GM12878 (cell line): Measurements from ENCODE around the gene SH2B2. TPM values are rescaled to one million over a fixed set of nuclear protein-coding genes. Genes with fewer than 3 reads are reported as not detected.

Source experiments
- ATAC-seq: fragments of 200-7000 bp; cut with Tn5 transposase; 3 replicates; pipeline ENCODE4 v1.9.1; 2020; ENCODE audit warnings: mild to moderate bottlenecking, moderate library complexity
- Bru-seq: library from RNA; stranded (reverse); fragments of 400-500 nt; gene quantifications from one replicate; lab custom pipeline; 2021; lab: Mats Ljungman, UMichigan
- BruChase-seq, 2 experiments: library from RNA; stranded (reverse); fragments of 400-500 nt; gene quantifications; one replicate each; lab custom pipeline; 2021; lab: Mats Ljungman, UMichigan
- BruUV-seq: library from RNA; stranded (reverse); fragments of 400-500 nt; replicated peaks from 2 replicates; lab custom pipeline; 2021; lab: Mats Ljungman, UMichigan
- CTCF ChIA-PET: fragments of 300-600 bp; sonication (Branson Sonifier 250); formaldehyde crosslinking; extraction: SDS; loops from one replicate; lab custom pipeline; 2021; ENCODE audit warnings: inconsistent platforms; lab: Yijun Ruan, JAX
- POLR2A ChIA-PET: fragments of 350-600 bp; formaldehyde crosslinking; extraction: SDS; loops from one replicate; lab custom pipeline; 2021; ENCODE audit warnings: inconsistent platforms; lab: Charles Lee
- RAD21 ChIA-PET: fragments of 300-600 bp; sonication (Branson Sonifier 250); formaldehyde crosslinking; loops from one replicate; lab custom pipeline; 2023; ENCODE audit warnings: antibody characterized with exemption; ENCODE audit not compliant: unreplicated experiment; lab: Charles Lee
- SMC1A ChIA-PET: fragments of 300-600 bp; sonication (Branson Sonifier 250); formaldehyde crosslinking; loops from one replicate; lab custom pipeline; 2023; ENCODE audit not compliant: unreplicated experiment, uncharacterized antibody; lab: Charles Lee
- DNase-seq: peaks from one replicate; pipeline ENCODE4 v3.0.0-alpha.2; 2011; ENCODE audit warnings: low read depth, low spot score
- FAIRE-seq: peaks from 3 replicates; lab custom pipeline; 2011; peaks lifted over from hg19 to GRCh38; lab: Jason Lieb, UNC
- H2AFZ ChIP-seq: 2 replicates; pipeline ENCODE4 v1.6.0; 2011; ENCODE audit warnings: low read depth, low read length, control low read depth; ENCODE audit not compliant: control insufficient read depth
- H3K27ac ChIP-seq: 2 replicates; pipeline ENCODE4 v1.5.1; 2011; ENCODE audit warnings: control low read depth; ENCODE audit not compliant: control insufficient read depth, insufficient read depth
- H3K27me3 ChIP-seq, 2 experiments: replicated peaks in 1 of 2; 2 replicates each; pipeline versions ENCODE4 v1.6.0 to v1.6.1; 2011; ENCODE audit warnings: low read length in 1 of 2; ENCODE audit not compliant: control insufficient read depth in 2 of 2, insufficient read depth in 2 of 2
- H3K36me3 ChIP-seq, 2 experiments: 2 replicates each; pipeline ENCODE4 v1.5.1; 2011; ENCODE audit warnings: low read length in 1 of 2; ENCODE audit not compliant: control insufficient read depth in 2 of 2, insufficient read depth in 2 of 2
- H3K4me1 ChIP-seq: 2 replicates; pipeline ENCODE4 v1.6.1; 2011; ENCODE audit warnings: mild to moderate bottlenecking, low read length, moderate library complexity, mixed read lengths; ENCODE audit not compliant: control insufficient read depth, insufficient read depth
- H3K4me2 ChIP-seq: 2 replicates; pipeline ENCODE4 v1.6.0; 2011; ENCODE audit warnings: control low read depth; ENCODE audit not compliant: control insufficient read depth, insufficient read depth
- H3K4me3 ChIP-seq: fragments of 200-600 bp; sonication (generic); 2 replicates; pipeline ENCODE4 v1.5.1; 2016
- H3K79me2 ChIP-seq: 2 replicates; pipeline ENCODE4 v1.6.0; 2011; ENCODE audit warnings: low read length; ENCODE audit not compliant: control insufficient read depth, insufficient read depth
- H3K9ac ChIP-seq: 2 replicates; pipeline ENCODE4 v1.8.0; 2011; ENCODE audit warnings: low read length, control low read depth, mixed read lengths; ENCODE audit not compliant: control insufficient read depth, insufficient read depth
- H3K9me3 ChIP-seq: replicated peaks from 3 replicates; pipeline ENCODE4 v1.5.1; 2011; ENCODE audit warnings: mild to moderate bottlenecking, low read length; ENCODE audit not compliant: control insufficient read depth, insufficient read depth
- H4K20me1 ChIP-seq: 2 replicates; pipeline ENCODE4 v1.6.0; 2011; ENCODE audit not compliant: control insufficient read depth, insufficient read depth
- IKZF1 ChIP-seq: fragments of 450-650 bp; conservative IDR thresholded peaks from 2 replicates; pipeline ENCODE4 v1.6.1; 2017; ENCODE audit warnings: antibody characterized with exemption, mild to moderate bottlenecking
- NKRF ChIP-seq: fragments of 450-650 bp; conservative IDR thresholded peaks from 2 replicates; pipeline ENCODE4 v1.6.1; 2017; ENCODE audit warnings: mild to moderate bottlenecking, moderate library complexity
- NRF1 ChIP-seq: conservative IDR thresholded peaks from 2 replicates; pipeline ENCODE4 v1.6.1; 2011; ENCODE audit warnings: mild to moderate bottlenecking, low read depth, low read length, improper control_type of control experiment
- PBX3 ChIP-seq: IDR thresholded peaks from 2 replicates; pipeline ENCODE4 v1.6.1; 2011; ENCODE audit warnings: mild to moderate bottlenecking, low read depth, low read length, moderate library complexity; ENCODE audit not compliant: insufficient replicate concordance
- POLR2A ChIP-seq: IDR thresholded peaks from 2 replicates; pipeline ENCODE4 v1.6.1; 2011; ENCODE audit warnings: low read depth, mild to moderate bottlenecking, low read length
- RELA ChIP-seq: fragments of 450-650 bp; IDR thresholded peaks from 2 replicates; pipeline ENCODE4 v1.8.0; 2014; ENCODE audit warnings: borderline replicate concordance; ENCODE audit not compliant: partially characterized antibody
- WRNIP1 ChIP-seq: IDR thresholded peaks from 2 replicates; pipeline ENCODE4 v1.6.1; 2011; ENCODE audit warnings: low read depth, low read length, improper control_type of control experiment, borderline replicate concordance
- YY1 ChIP-seq: IDR thresholded peaks from 2 replicates; pipeline ENCODE4 v1.6.1; 2011; ENCODE audit warnings: low read depth, mild to moderate bottlenecking, low read length
- ZBED1 ChIP-seq: IDR thresholded peaks from 2 replicates; pipeline ENCODE4 v1.6.1; 2016; ENCODE audit warnings: borderline replicate concordance
- ZBTB11 ChIP-seq: fragments of 450-650 bp; formaldehyde crosslinking; IDR thresholded peaks from 2 replicates; pipeline ENCODE4 v1.5.0; 2022; ENCODE audit warnings: mild to moderate bottlenecking, missing genetic modification characterization
- WGBS: methylation state at CpG from one replicate; pipeline ENCODE4 v1.1.6; 2016; ENCODE audit warnings: low lambda C conversion rate; ENCODE audit not compliant: insufficient replicate concordance, insufficient coverage; ENCODE audit errors: missing lambda C conversion rate; 5-methylcytosine and 5-hydroxymethylcytosine counted together
- in situ Hi-C: fragments of 300-500 bp; cut with MboI; formaldehyde crosslinking; loops from 9 replicates; pipeline ENCODE4 v1.14.3; 2018; ENCODE audit warnings: mixed read lengths
- intact Hi-C: fragments of 100-400 bp; cut with micrococcal nuclease; formaldehyde crosslinking; loops from one replicate; pipeline ENCODE4 v1.14.2; 2022; ENCODE audit not compliant: unreplicated experiment
- long read RNA-seq, 2 experiments: library from polyadenylated mRNA; unstranded; transcript quantifications; one replicate each; pipeline ENCODE4 v2.0.0, GENCODE V29; 2019 to 2020
- polyA minus RNA-seq, 3 experiments: library from RNA; depleted of rRNA, polyadenylated mRNA; stranded (reverse); fragments of >200 nt; gene quantifications; 2 replicates each; pipeline ENCODE4 v1.2.3, GENCODE V29; 2011
- polyA plus RNA-seq, 11 experiments: library from polyadenylated mRNA; depleted of rRNA in 4 of 11; unstranded in 6 of 11; stranded (reverse) in 5 of 11; fragments of >200 nt; fragmentation: Nextera tagmentation in 4 of 11; fragmentation: Illumina TruSeq in 1 of 11; extraction: Ambion mirVana in 4 of 11; extraction: Trizol in 1 of 11; gene quantifications; 1 replicate in 1 of 11; 2 replicates in 10 of 11; pipeline versions ENCODE4 v1.2.1 to v1.2.3, GENCODE V29; 2011 to 2016; ENCODE audit warnings: inconsistent platforms in 2 of 11, missing spikeins in 2 of 11, low read depth in 1 of 11
- total RNA-seq, 4 experiments: library from RNA; depleted of rRNA in 3 of 4; stranded (reverse); fragments of >200 nt in 3 of 4; fragmentation: Illumina TruSeq in 1 of 4; extraction: Trizol in 1 of 4; gene quantifications; 2 replicates each; pipeline versions ENCODE4 v1.2.1 to v1.2.3, GENCODE V29; 2013 to 2021

The SH2B2 gene
- 23.0 and 36.2 TPM in 2 replicates for total RNA-seq (2013; cell fraction: nucleolus; rRNA removed)
- total RNA-seq (2014; rRNA removed) (17.7 and 29.7 TPM in 2 replicates), total RNA-seq (2014; rRNA removed; fragmentation: Illumina TruSeq; extraction: Trizol) (6.2 and 7.4 TPM in 2 replicates), total RNA-seq (2021) (54.1 and 55.1 TPM in 2 replicates), polyA plus RNA-seq (2011; rRNA removed) (4.4 and 6.1 TPM in 2 replicates), polyA plus RNA-seq (2014; fragmentation: Illumina TruSeq; extraction: Trizol) (1.2 and 6.7 TPM in 2 replicates), polyA plus RNA-seq (2014; fragmentation: Nextera tagmentation; extraction: Ambion mirVana) (under 1 TPM in 1 of 2 experiments, not detected in 1; 0.13 TPM), polyA plus RNA-seq (2014; rRNA removed) (30.6 and 37.2 TPM in 2 replicates), polyA plus RNA-seq (2016; fragmentation: Nextera tagmentation; extraction: Ambion mirVana) (10 to 100 TPM in 1 of 2 experiments, 1 to 10 TPM in 1; 1.4 to 24.6 TPM), polyA minus RNA-seq (2011; rRNA and poly(A)+ RNA removed) (9.5 and 10.2 TPM in 2 replicates), Bru-seq, nascent RNA (percentile 67 among the genes with signal in this experiment), BruChase-seq, experiment 1, labeled RNA remaining after a 6-hour chase (percentile 81 among the genes with signal in this experiment), BruChase-seq, experiment 2, labeled RNA remaining after a 2-hour chase (percentile 75 among the genes with signal in this experiment)
- polyA plus RNA-seq (2011; ENCODE audit: low read depth): 4.9 TPM
- 11.5 and 16.0 TPM in 2 replicates for polyA plus RNA-seq (2011; cell fraction: cytosol; rRNA removed)
- polyA plus RNA-seq (2011; cell fraction: nucleus; rRNA removed): 10.7 and 19.6 TPM in 2 replicates
- polyA plus RNA-seq (2012): 28.7 and 31.7 TPM in 2 replicates
- 9.9 and 12.2 TPM in 2 replicates for polyA minus RNA-seq (2011; cell fraction: cytosol; rRNA and poly(A)+ RNA removed)
- 3.9 and 7.9 TPM in 2 replicates for polyA minus RNA-seq (2011; cell fraction: nucleus; rRNA and poly(A)+ RNA removed)
- long read RNA-seq, experiment 1, partial matches to known transcripts: 0 of 2 reads
- long read RNA-seq, experiment 1, other reads (novel, unspliced or antisense): 2 of 2 reads
- long read RNA-seq, experiment 2, partial matches to known transcripts: 0 of 1 reads
- long read RNA-seq, experiment 2, other reads (novel, unspliced or antisense): 1 of 1 reads

GRCh38 chr7:102286237-102287110, at the start of gene SH2B2:
TSS of gene SH2B2 (plus strand) at chr7:102286868. CDS start at chr7:102300551, 13,683 bp downstream.
- FAIRE-seq (no peak), DNase-seq (no peak), ATAC-seq (peak; percentile 30)
- BruUV-seq: TSS peak; percentile 75
- Histone ChIP-seq H3K4me3 (peak within 1 kb of the TSS; percentile 80), H4K20me1 (no peaks in the 10 kb centered on the region), H2AFZ (peak within 1 kb of the TSS; percentile 79), H3K27ac (peak within 1 kb of the TSS; percentile 70), H3K9ac (peak within 1 kb of the TSS; percentile 72), H3K36me3 (no peaks in the 10 kb centered on the region; a peak in 1 of 4 replicates), H3K4me1 (peaks cover 51% of the 10 kb centered on the region), H3K9me3 (no peaks in the 10 kb centered on the region), H3K4me2 (peak within 1 kb of the TSS; percentile 75), H3K27me3 (no peaks in the 10 kb centered on the region), H3K79me2 (peaks cover 41% of the 10 kb centered on the region)
- CTCF ChIA-PET: interaction anchor here (0.7 to 5.7 kb wide), 3 partner anchors 19 to 539 kb away, joined by 3 to 62 read pairs (median 4); no protein-coding TSS in a partner anchor
- in situ Hi-C loops (loop anchor here (5.0 kb wide), 1 partner anchor 166 kb away; no protein-coding TSS in a partner anchor), intact Hi-C loops (loop anchor here (1.0 to 5.0 kb wide), 2 partner anchors 21 to 181 kb away; no protein-coding TSS in a partner anchor)
- WGBS: 2% methylated on average over 80 of the region's 116 CpGs
- POLR2A ChIA-PET: interaction anchor here (1.1 to 3.9 kb wide), 5 partner anchors 9 to 301 kb away, joined by 3 to 34 read pairs (median 3); partner anchors contain the start of gene PRKRIP1
- RAD21 ChIA-PET: interaction anchor here (0.5 to 6.0 kb wide), 6 partner anchors 19 to 109 kb away, joined by 3 to 121 read pairs (median 10); partner anchors contain the start of gene PRKRIP1
- SMC1A ChIA-PET: interaction anchor here (4.7 to 6.8 kb wide), 2 partner anchors 18 to 101 kb away, joined by 39 to 91 read pairs; no protein-coding TSS in a partner anchor
- TF ChIP-seq PBX3: no peak
- TF ChIP-seq NKRF: peak; percentile 50; the same call in 1 of the 2 replicates
- TF ChIP-seq ZBTB11: no peak
- no peak for TF ChIP-seq ZBED1
- no peak for TF ChIP-seq NRF1
- TF ChIP-seq WRNIP1: no peak
- 0 out of 2 replicates have a peak, but pooled peaks have one; percentile 9 for TF ChIP-seq YY1
- TF ChIP-seq RELA: no peak
- TF ChIP-seq POLR2A: peak; percentile 67
- peak; percentile 36; the same call in 1 of the 2 replicates for TF ChIP-seq IKZF1
